Stimulated activated CD8-positive, alpha-beta memory T cell treated with anti-CD3 and anti-CD28 coated beads, Interleukin-12 subunit alpha, Interleukin-12 subunit beta, amount 100 ng/mL, for 24 hours (primary cell): Measurements from ENCODE around the gene KRT14.
"Not testable (repeated sequence)": the region's sequence is repeated elsewhere in the genome, so short reads cannot be mapped to it uniquely, and the experiment has no call there.

Experiments used
- DNase-seq: peaks from one replicate; pipeline ENCODE4 v3.0.0-alpha.2; 2020; ENCODE audit errors: extremely low read depth

Gene KRT14

GRCh38 chr17:41579484-41580243 lies 7.0 kb downstream of the KRT14 start:
- DNase-seq, result no peak

GRCh38 chr17:41578971-41579370 lies 7.7 kb downstream of the KRT14 start:
- no peak for DNase-seq

GRCh38 chr17:41578538-41578937 lies 8.2 kb downstream of the KRT14 start:
- DNase-seq, result no peak

GRCh38 chr17:41576740-41577139 lies 10.0 kb downstream of the KRT14 start:
- DNase-seq, result not testable (repeated sequence)

- DNase-seq, result no peak
Measured at GRCh38 chr17:41575336-41575735, 11.4 kb downstream of the KRT14 start.

- no peak for DNase-seq
Measured at GRCh38 chr17:41571561-41572434, 14.9 kb downstream of the KRT14 start, which contains the start of gene KRT9. KRT9 (minus strand) TSS chr17:41572059; CDS start chr17:41571992, 67 bp downstream.

- no peak for DNase-seq
Measured at GRCh38 chr17:41567317-41567716, 19.4 kb downstream of the KRT14 start.

GRCh38 chr17:41565338-41565737 lies 21.4 kb downstream of the KRT14 start:
- DNase-seq, result no peak

GRCh38 chr17:41563607-41564170 lies 23.0 kb downstream of the KRT14 start:
- no peak for DNase-seq

- no peak for DNase-seq
Measured at GRCh38 chr17:41561554-41561953, 25.1 kb downstream of the KRT14 start.

- DNase-seq, result no peak
Measured at GRCh38 chr17:41559548-41559947, 27.1 kb downstream of the KRT14 start.

GRCh38 chr17:41556931-41557330 lies 29.8 kb downstream of the KRT14 start:
- no peak for DNase-seq

- no peak for DNase-seq
Measured at GRCh38 chr17:41556306-41556705, 30.4 kb downstream of the KRT14 start.

GRCh38 chr17:41555105-41555887 lies 31.4 kb downstream of the KRT14 start:
- no peak for DNase-seq

GRCh38 chr17:41553987-41554680 lies 32.6 kb downstream of the KRT14 start:
- DNase-seq, result no peak

- DNase-seq, result no peak
Measured at GRCh38 chr17:41553176-41553575, 33.5 kb downstream of the KRT14 start.

- DNase-seq, result no peak
Measured at GRCh38 chr17:41552455-41552854, 34.2 kb downstream of the KRT14 start.

GRCh38 chr17:41551365-41551764 lies 35.3 kb downstream of the KRT14 start:
- DNase-seq, result no peak

- DNase-seq, result no peak
Measured at GRCh38 chr17:41549596-41550039, 37.1 kb downstream of the KRT14 start.

GRCh38 chr17:41548844-41549595 lies 37.7 kb downstream of the KRT14 start:
- peak; percentile 63 for DNase-seq
